Sigmoid colon (tissue), 4 donors: ENCODE measurements around the gene CNDP1.

Source experiments
- CTCF ChIP-seq, 4 experiments: fragments of 450-650 bp in 3 of 4; fragments of 200-600 bp in 1 of 4; IDR thresholded peaks; one replicate each; pipeline ENCODE4 v1.5.1; 2016 to 2019; ENCODE audit warnings: antibody characterized with exemption in 4 of 4, mild to moderate bottlenecking in 3 of 4, moderate library complexity in 2 of 4
- EP300 ChIP-seq, 4 donors: sonication (generic); formaldehyde crosslinking; IDR thresholded peaks; one replicate each; pipeline ENCODE4 v1.6.1; 2017; ENCODE audit warnings: antibody characterized with exemption in 4 of 4
- POLR2A ChIP-seq, 2 donors: fragments of 450-650 bp; IDR thresholded peaks; one replicate each; pipeline ENCODE4 v1.6.1; 2016; ENCODE audit warnings: antibody characterized with exemption in 2 of 2, mild to moderate bottlenecking in 2 of 2, moderate library complexity in 2 of 2
- POLR2AphosphoS5 ChIP-seq, 4 donors: sonication (generic); formaldehyde crosslinking; IDR thresholded peaks; one replicate each; pipeline ENCODE4 v1.6.1; 2017; ENCODE audit warnings: antibody characterized with exemption in 4 of 4

GRCh38 chr18:74541703-74542555 lies 7.6 kb downstream of the CNDP1 start:
- no peak for TF ChIP-seq CTCF (IDR thresholded peaks at IDR 0.05)
- TF ChIP-seq POLR2A (IDR thresholded peaks at IDR 0.05), result no peak
- no peak for TF ChIP-seq POLR2AphosphoS5 (IDR thresholded peaks at IDR 0.05)
- no peak for TF ChIP-seq EP300 (IDR thresholded peaks at IDR 0.05)
